Aorta (tissue), 5 donors: ENCODE data around the gene DLK1. TPM values are rescaled to one million over a fixed set of nuclear protein-coding genes. Genes with fewer than 3 reads are reported as not detected.

Experiments
- ATAC-seq: fragments of 200-7000 bp; cut with Tn5 transposase; one replicate; pipeline ENCODE4 v1.9.1; 2022; ENCODE audit warnings: moderate library complexity; ENCODE audit not compliant: low FRiP score
- DNase-seq, 2 donors: peaks; one replicate each; pipeline ENCODE4 v3.0.0-alpha.2; 2020
- H3K27ac ChIP-seq, 2 donors: one replicate each; pipeline ENCODE4 v1.5.1; 2013; ENCODE audit warnings: low read length in 2 of 2, mild to moderate bottlenecking in 2 of 2, moderate library complexity in 2 of 2, control low read depth in 1 of 2, inconsistent platforms in 1 of 2, low read depth in 1 of 2
- H3K27me3 ChIP-seq, 2 donors: one replicate each; pipeline ENCODE4 v1.6.1; 2013; ENCODE audit warnings: control low read depth in 1 of 2, low read length in 1 of 2, mild to moderate bottlenecking in 1 of 2, moderate library complexity in 1 of 2; ENCODE audit not compliant: insufficient read depth in 2 of 2, control insufficient read depth in 1 of 2
- H3K36me3 ChIP-seq, 2 donors: one replicate each; pipeline ENCODE4 v1.6.1; 2013; ENCODE audit warnings: control low read depth in 1 of 2, low read length in 1 of 2, mild to moderate bottlenecking in 1 of 2; ENCODE audit not compliant: insufficient read depth in 2 of 2, control insufficient read depth in 1 of 2
- H3K4me1 ChIP-seq, 2 donors: one replicate each; pipeline ENCODE4 v1.6.1; 2013; ENCODE audit warnings: low read length in 2 of 2, control low read depth in 1 of 2, mild to moderate bottlenecking in 1 of 2, moderate library complexity in 1 of 2; ENCODE audit not compliant: insufficient read depth in 2 of 2, control insufficient read depth in 1 of 2
- H3K4me3 ChIP-seq, 2 donors: one replicate each; pipeline ENCODE4 v1.5.1; 2013; ENCODE audit warnings: low read length in 2 of 2, control low read depth in 1 of 2, mild to moderate bottlenecking in 1 of 2
- H3K9me3 ChIP-seq: one replicate; pipeline ENCODE4 v1.6.1; 2013; ENCODE audit warnings: mild to moderate bottlenecking, low read length; ENCODE audit not compliant: control insufficient read depth
- WGBS, 2 donors: extraction: QIAGEN DNeasy Blood & Tissue Kit; methylation state at CpG; one replicate each; pipeline ENCODE4 v1.1.7; 2013; 5-methylcytosine and 5-hydroxymethylcytosine counted together
- intact Hi-C, 2 donors: fragments of 100-400 bp; cut with DNase I; formaldehyde crosslinking; loops; one replicate each; pipeline versions ENCODE4 v1.14.2 to v1.15.0; 2022
- polyA plus RNA-seq, 2 donors: library from polyadenylated mRNA; stranded (reverse); fragments of 200-250 nt; gene quantifications; one replicate each; pipeline ENCODE4 v1.2.3, GENCODE V29; 2013
- total RNA-seq, 2 donors: library from RNA; stranded (reverse); fragmentation: NEBNext Ultra II Directional; extraction: Animal tissue kit (Norgen Biotek cat#: 25700); gene quantifications; one replicate each; pipeline ENCODE4 v1.2.1, GENCODE V29; 2021
- donor health status: healthy with polysubstance abuse.
- donor health status: Bipolar disorder and iron deficiency.
- donor health status: DM: no; HTN: no; CAD: no.
- donor health status: DM: no; HTN: no; CAD: no.
- donor health status: DM: yes; HTN: yes; CAD: no.

The DLK1 gene
- total and polyA plus RNA-seq, 4 donors, result 0.13 TPM; not detected in 3

DNA sequence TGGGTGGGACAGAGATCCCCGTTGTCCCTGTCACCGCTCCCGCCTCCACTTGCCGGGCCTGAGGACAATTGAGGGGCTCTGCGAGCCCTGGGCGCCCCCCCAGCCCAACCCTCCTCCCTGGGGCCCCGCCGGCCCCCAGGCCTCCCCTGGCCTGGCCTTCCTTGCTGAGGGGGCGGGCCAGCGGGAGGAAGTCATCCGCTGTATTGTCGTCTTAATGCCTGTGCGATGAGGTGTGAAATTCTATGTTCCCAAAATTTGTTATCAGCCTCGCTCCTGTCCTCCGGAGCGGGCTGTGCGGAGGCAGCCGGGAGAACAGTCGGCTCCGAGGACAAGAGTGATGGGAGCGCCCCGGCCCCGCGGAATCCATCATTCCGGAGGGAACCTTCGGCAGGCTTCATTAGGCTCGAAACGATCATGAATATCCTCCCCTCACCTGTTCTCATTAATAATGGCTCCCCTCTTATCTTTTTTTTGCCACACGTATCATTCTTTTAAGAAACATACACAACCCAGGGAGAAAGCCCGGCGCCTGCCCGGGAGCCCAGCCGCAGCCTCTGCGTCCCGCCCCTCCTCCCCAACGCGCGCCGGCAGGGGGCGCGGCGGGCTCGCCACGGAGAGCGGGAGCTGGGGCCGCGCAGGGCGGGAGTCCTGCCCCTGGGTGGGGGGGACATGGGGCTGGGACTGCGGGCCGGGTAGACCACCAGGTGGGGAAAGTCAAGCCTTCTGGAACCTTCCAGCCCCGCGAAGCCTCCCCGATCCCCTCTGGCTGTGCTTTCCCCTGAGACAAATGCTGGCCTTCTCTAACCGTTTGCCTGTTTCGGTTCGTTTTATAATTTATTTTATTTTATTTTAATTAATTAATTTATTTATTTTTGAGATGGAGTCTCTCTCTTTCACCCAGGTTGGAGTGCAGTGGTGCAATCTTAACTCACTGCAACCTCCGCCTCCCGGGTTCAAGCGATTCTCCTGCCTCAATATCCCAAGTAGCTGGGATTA, 17.1 kb upstream of the DLK1 start:
- intact Hi-C loops, result no loop called here
- ATAC-seq, result no peak
- 12 to 13% methylated on average over 59 of the region's 59 CpGs for WGBS, 2 donors
- Histone ChIP-seq H3K9me3 (no peaks in the 10 kb centered on the region), H3K27me3 (no peaks in the 10 kb centered on the region), H3K27ac (no peak overlapping the region), H3K4me3 (no peak overlapping the region), H3K4me1 (no peaks in the 10 kb centered on the region), H3K36me3 (no peaks in the 10 kb centered on the region)
- no peak for DNase-seq

GRCh38 chr14:100710391-100710790, 16.3 kb upstream of the DLK1 start:
- ATAC-seq (no peak), DNase-seq (no peak)
- Histone ChIP-seq H3K9me3 (no peaks in the 10 kb centered on the region), H3K27me3 (no peaks in the 10 kb centered on the region), H3K36me3 (no peaks in the 10 kb centered on the region), H3K4me1 (no peaks in the 10 kb centered on the region), H3K27ac (no peak overlapping the region), H3K4me3 (no peak overlapping the region)
- 82 to 89% methylated on average over 12 of the region's 12 CpGs for WGBS, 2 donors
- intact Hi-C loops, result no loop called here

DNA sequence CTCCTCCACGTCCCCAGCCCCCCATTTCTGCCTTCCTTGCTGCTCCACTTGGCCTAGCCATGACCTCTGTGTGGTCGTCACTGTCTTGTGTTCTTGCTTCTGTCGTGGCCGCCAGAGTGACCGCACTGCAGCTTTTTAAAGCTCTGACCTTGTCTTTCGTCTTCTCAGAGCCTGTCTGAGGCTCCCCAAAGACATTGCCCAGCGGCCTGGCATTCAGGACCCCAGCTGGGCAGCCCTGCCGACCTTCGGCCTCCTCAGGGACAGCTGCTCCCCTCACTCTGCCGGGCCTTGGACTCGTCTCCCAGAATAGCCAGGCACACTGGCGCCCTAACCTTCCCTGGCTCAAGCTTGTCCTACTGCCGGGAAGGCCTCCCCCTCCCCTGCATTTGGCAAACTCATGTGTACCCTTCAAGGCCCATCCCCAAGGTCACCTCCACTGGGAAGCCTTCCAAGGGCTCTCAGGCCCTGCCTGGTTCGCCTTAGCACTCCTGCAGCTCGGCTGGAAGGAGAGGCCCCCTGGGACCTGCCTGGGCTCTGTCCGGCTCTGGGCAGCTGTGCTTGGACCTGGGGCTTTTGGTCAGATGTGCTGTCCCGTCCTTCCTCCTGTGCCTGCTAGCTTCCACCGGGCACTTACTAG, 15.7 kb upstream of the DLK1 start:
- intact Hi-C loops, result no loop called here
- H3K9me3 ChIP-seq, result no peaks in the 10 kb centered on the region
- H3K4me1 ChIP-seq, result no peaks in the 10 kb centered on the region
- no peak overlapping the region for H3K27ac ChIP-seq
- DNase-seq (no peak), ATAC-seq (no peak)
- no peak overlapping the region for H3K4me3 ChIP-seq
- no peaks in the 10 kb centered on the region for H3K27me3 ChIP-seq
- 87 to 88% methylated on average over 18 of the region's 18 CpGs for WGBS, 2 donors
- H3K36me3 ChIP-seq, result no peaks in the 10 kb centered on the region

GRCh38 chr14:100711493-100711892, 15.2 kb upstream of the DLK1 start:
- ATAC-seq (no peak), DNase-seq (no peak)
- H3K9me3 ChIP-seq, result peaks cover 3% of the 10 kb centered on the region
- WGBS, 2 donors, result 79 to 87% methylated on average over 12 of the region's 12 CpGs
- intact Hi-C loops, result no loop called here
- H3K27ac ChIP-seq, result no peak overlapping the region
- H3K36me3 ChIP-seq, result no peaks in the 10 kb centered on the region
- H3K4me1 ChIP-seq, result no peaks in the 10 kb centered on the region
- H3K27me3 ChIP-seq, result no peaks in the 10 kb centered on the region
- H3K4me3 ChIP-seq, result no peak overlapping the region

DNA sequence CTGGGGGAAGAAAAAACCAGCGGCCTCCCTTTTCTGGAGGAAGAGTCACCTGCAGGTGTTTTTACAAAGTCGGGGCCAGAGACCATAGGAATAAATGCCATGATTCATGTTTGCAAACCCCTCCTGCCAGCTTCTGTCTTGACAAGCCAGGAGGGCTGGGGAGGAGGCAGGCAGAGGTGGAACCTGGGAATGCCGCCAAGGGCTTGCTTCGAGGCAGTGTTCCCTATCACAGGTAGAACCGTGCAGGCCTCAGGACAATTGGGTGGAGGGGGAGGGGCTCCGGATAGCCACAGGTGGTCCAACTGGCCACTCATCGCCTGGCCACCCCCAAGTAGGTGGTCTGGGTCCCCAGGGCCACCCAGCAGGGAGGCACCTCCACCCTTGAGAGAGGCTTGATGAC, 14.2 kb upstream of the DLK1 start:
- H3K36me3 ChIP-seq, result no peaks in the 10 kb centered on the region
- peaks cover 3% of the 10 kb centered on the region for H3K9me3 ChIP-seq
- intact Hi-C loops, result no loop called here
- H3K27ac ChIP-seq, result no peak overlapping the region
- no peaks in the 10 kb centered on the region for H3K4me1 ChIP-seq
- ATAC-seq (no peak), DNase-seq (no peak)
- H3K4me3 ChIP-seq, result no peak overlapping the region
- H3K27me3 ChIP-seq, result no peaks in the 10 kb centered on the region
- 80 to 85% methylated on average over 7 of the region's 7 CpGs for WGBS, 2 donors

GRCh38 chr14:100713705-100714104, 13.0 kb upstream of the DLK1 start:
- WGBS, 2 donors, result 61 to 65% methylated on average over 10 of the region's 10 CpGs
- intact Hi-C loops, result no loop called here
- Histone ChIP-seq H3K4me3 (no peak overlapping the region), H3K27me3 (no peaks in the 10 kb centered on the region), H3K9me3 (peaks cover 3% of the 10 kb centered on the region), H3K36me3 (no peaks in the 10 kb centered on the region), H3K27ac (no peak overlapping the region), H3K4me1 (no peaks in the 10 kb centered on the region)
- DNase-seq (no peak), ATAC-seq (no peak)

DNA sequence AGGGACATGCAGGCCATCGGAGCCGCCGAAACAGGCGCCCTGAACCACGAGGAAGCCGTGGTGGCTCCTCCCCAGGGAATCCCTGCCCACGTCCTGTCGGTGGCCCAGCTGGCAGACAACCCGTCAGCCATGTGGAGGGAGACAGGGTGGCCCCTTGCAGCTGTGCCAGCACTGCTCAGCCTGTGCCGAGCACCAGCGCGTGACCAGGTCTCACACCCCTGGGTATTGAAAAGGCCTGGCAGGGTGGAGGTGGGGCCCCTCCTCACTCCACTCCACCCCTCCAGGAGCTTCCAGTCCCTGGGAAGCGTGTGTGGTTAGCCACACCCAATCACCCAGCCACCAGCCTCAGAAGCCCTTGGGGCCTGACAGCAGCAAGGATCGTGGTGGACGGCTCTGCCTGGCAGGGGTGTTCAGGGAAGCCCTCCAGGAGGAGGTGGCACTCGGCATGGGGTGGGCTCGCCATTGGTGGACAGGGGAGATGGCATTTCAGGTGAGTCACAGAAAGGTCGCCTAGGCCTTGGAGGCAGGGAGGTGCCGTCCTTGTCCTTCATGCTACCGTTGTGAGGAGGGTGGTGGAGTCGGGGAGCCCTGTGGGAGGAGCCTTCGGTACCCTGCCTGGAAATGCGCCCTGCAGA, 12.3 kb upstream of the DLK1 start:
- Histone ChIP-seq H3K36me3 (no peaks in the 10 kb centered on the region), H3K27me3 (no peaks in the 10 kb centered on the region), H3K4me1 (no peaks in the 10 kb centered on the region), H3K27ac (no peak overlapping the region), H3K4me3 (no peak overlapping the region), H3K9me3 (peaks cover 3% of the 10 kb centered on the region)
- 44 to 46% methylated on average over 23 of the region's 23 CpGs for WGBS, 2 donors
- DNase-seq (no peak), ATAC-seq (no peak)
- intact Hi-C loops, result no loop called here

GRCh38 chr14:100715332-100715731, 11.4 kb upstream of the DLK1 start:
- 81 to 88% methylated on average over 9 of the region's 9 CpGs for WGBS, 2 donors
- H3K36me3 ChIP-seq, result no peaks in the 10 kb centered on the region
- ATAC-seq (no peak), DNase-seq (no peak)
- no peaks in the 10 kb centered on the region for H3K4me1 ChIP-seq
- no peak overlapping the region for H3K27ac ChIP-seq
- no peak overlapping the region for H3K4me3 ChIP-seq
- H3K27me3 ChIP-seq, result no peaks in the 10 kb centered on the region
- peaks cover 3% of the 10 kb centered on the region for H3K9me3 ChIP-seq
- intact Hi-C loops, result no loop called here
